HG02678 (cell line): ENCODE results near the gene OLAH.
"Not testable (repeated sequence)": the region's sequence is repeated elsewhere in the genome, so short reads cannot be mapped to it uniquely, and the experiment has no call there.

Experiments
- ATAC-seq: cut with Tn5 transposase; IDR thresholded peaks from one replicate; pipeline ENCODE4 v1.9.1; 2021; ENCODE audit warnings: mild to moderate bottlenecking, moderate library complexity; ENCODE audit not compliant: unreplicated experiment

The OLAH gene

GRCh38 chr10:15043674-15044073 is at the start of gene OLAH:
Gene OLAH (plus strand): TSS chr10:15043943. CDS start chr10:15047289, 3,346 bp downstream.
- no peak for ATAC-seq

- ATAC-seq, result no peak
Measured at GRCh38 chr10:14995964-14996565, 47.7 kb upstream of the OLAH start.

GRCh38 chr10:15013530-15013929 is 30.2 kb upstream of the OLAH start:
- not testable (repeated sequence) for ATAC-seq

GRCh38 chr10:15015451-15015850 is 28.3 kb upstream of the OLAH start:
- no peak for ATAC-seq

- not testable (repeated sequence) for ATAC-seq
Measured at GRCh38 chr10:15020966-15021365, 22.8 kb upstream of the OLAH start.

GRCh38 chr10:15023079-15023478 is 20.7 kb upstream of the OLAH start:
- ATAC-seq, result not testable (repeated sequence)

GRCh38 chr10:15024017-15025004 is 19.4 kb upstream of the OLAH start:
- not testable (repeated sequence) for ATAC-seq

- not testable (repeated sequence) for ATAC-seq
Measured at GRCh38 chr10:15025040-15025439, 18.7 kb upstream of the OLAH start.

- no peak for ATAC-seq
Measured at GRCh38 chr10:15027741-15028140, 16.0 kb upstream of the OLAH start.

- ATAC-seq, result no peak
Measured at GRCh38 chr10:15035385-15036301, 8.1 kb upstream of the OLAH start.

- ATAC-seq, result no peak
Measured at GRCh38 chr10:15037691-15038090, 6.1 kb upstream of the OLAH start.

- no peak for ATAC-seq
Measured at GRCh38 chr10:15038416-15038815, 5.3 kb upstream of the OLAH start.

- ATAC-seq, result no peak
Measured at GRCh38 chr10:15045380-15045779, 1.6 kb downstream of the OLAH start.

GRCh38 chr10:15046626-15047025 is 2.9 kb downstream of the OLAH start:
- ATAC-seq, result no peak

- ATAC-seq, result no peak
Measured at GRCh38 chr10:15049533-15049932, 5.8 kb downstream of the OLAH start.

- ATAC-seq, result no peak
Measured at GRCh38 chr10:15052121-15052520, 8.4 kb downstream of the OLAH start.

GRCh38 chr10:15053061-15053460 is 9.3 kb downstream of the OLAH start:
- ATAC-seq, result no peak

GRCh38 chr10:15058689-15059088 is 14.9 kb downstream of the OLAH start:
- ATAC-seq, result no peak

GRCh38 chr10:15059914-15060313 is 16.2 kb downstream of the OLAH start:
- ATAC-seq, result no peak

- no peak for ATAC-seq
Measured at GRCh38 chr10:15060638-15061037, 16.9 kb downstream of the OLAH start.

- ATAC-seq, result no peak
Measured at GRCh38 chr10:15067154-15067553, 23.4 kb downstream of the OLAH start.
